GM12875 (cell line): ENCODE measurements around the gene LY86.
"Not testable (repeated sequence)": the region's sequence is repeated elsewhere in the genome, so short reads cannot be mapped to it uniquely, and the experiment has no call there.

Experiments
- H3K4me3 ChIP-seq: one replicate; pipeline ENCODE4 v1.5.1; 2011; ENCODE audit warnings: low read depth, low read length, control low read depth
- TF ChIP-seq, protein P1 (sequence below): IDR thresholded peaks from 2 replicates; pipeline ENCODE4 v1.5.1; 2011; ENCODE audit warnings: low read depth, mild to moderate bottlenecking, control low read depth, inconsistent platforms, low read length, moderate library complexity, borderline replicate concordance; ENCODE audit not compliant: insufficient read depth

The LY86 gene

DNA sequence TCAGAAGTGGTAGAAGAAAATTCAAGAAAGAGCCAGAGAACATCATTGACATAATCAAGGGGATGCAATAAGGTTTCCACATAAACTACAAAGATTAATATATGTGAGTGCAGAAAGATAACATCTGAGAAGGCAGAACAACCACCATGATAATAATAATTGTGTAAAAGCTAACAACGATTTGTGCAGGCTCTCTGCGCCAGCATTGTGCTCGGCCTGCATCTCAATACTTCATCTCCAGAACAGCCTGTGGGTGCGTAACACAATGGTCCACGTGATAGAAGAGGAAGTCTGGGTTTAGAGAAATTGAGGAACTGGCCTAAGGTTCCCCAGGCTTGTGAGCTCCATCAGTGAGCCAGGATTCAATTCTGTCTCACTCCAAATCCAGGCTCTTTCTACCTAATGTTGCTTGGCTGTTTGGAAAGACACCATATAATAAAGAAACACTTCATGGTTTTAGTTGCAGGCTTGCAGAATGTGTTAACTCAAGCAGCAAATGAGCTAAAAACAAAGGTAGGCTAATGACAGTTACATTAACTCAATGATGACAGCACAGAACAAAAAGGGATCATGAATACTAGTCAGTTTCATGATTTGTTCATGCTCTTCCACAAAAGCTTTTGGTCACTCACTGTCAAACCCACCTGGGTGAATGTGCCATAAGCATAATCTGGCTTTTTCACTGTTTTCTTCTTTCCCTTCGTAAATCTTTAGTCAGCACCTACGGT lies 71.2 kb downstream of the LY86 start:
- H3K4me3 ChIP-seq: no peak overlapping the region
- TF ChIP-seq, protein P1, sequence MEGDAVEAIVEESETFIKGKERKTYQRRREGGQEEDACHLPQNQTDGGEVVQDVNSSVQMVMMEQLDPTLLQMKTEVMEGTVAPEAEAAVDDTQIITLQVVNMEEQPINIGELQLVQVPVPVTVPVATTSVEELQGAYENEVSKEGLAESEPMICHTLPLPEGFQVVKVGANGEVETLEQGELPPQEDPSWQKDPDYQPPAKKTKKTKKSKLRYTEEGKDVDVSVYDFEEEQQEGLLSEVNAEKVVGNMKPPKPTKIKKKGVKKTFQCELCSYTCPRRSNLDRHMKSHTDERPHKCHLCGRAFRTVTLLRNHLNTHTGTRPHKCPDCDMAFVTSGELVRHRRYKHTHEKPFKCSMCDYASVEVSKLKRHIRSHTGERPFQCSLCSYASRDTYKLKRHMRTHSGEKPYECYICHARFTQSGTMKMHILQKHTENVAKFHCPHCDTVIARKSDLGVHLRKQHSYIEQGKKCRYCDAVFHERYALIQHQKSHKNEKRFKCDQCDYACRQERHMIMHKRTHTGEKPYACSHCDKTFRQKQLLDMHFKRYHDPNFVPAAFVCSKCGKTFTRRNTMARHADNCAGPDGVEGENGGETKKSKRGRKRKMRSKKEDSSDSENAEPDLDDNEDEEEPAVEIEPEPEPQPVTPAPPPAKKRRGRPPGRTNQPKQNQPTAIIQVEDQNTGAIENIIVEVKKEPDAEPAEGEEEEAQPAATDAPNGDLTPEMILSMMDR: no peak

DNA sequence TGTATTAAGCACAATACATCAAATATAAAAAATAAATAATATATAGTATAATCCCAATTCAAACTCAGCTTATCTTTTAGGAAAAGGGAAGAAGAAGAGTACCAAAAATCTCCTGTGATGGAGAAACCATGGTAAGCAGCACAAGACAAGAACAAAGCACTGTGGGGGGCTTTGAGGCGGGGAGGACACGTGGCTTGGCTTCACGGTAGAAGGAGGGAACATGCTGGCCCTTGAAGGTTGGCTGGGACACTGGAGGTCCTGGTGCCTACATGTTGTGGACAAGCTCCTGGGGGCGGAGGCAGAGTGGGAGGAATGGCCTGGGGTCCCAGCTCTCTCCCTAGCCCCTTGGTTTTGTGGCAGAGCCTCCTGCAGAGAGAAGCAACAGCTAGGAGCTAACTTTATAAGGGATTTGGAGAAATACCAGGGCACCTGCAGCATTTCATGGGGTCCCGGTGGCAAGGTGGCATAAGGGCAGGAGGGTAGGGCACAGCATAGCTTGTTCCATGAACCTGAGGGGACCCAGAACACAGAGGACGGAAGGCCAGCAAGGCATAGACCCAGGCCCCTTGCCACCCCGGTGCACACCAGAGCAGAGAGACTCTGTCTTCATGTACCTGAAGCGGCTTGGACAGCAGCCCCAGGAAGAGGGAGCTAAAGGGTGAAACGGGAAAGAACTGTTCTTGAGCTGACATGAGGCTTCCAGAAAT lies 72.0 kb downstream of the LY86 start:
- TF ChIP-seq, protein P1: no peak

DNA sequence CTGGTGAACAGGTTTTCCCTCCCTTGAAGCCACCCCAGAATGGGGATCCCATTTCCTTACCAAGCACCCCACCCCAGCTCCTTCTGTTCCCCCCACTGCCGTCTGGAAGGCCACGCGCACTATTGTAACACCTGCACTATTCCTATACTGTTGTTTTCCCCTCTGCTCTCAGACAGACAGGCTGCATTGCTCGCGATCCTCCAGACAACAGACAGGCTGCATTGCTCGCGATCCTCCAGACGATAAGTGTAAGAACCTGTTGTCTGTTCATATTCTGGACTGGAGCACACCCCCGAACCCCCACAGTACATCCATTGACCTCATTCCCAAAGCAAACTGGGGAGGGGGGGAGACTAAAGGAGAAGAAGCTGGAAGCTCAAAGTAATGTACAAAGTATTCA lies 72.7 kb downstream of the LY86 start:
- no peak overlapping the region for H3K4me3 ChIP-seq
- TF ChIP-seq, protein P1: no peak

More for the DNA sequence above, 72.0 kb downstream of the LY86 start:
- H3K4me3 ChIP-seq: no peak overlapping the region

DNA sequence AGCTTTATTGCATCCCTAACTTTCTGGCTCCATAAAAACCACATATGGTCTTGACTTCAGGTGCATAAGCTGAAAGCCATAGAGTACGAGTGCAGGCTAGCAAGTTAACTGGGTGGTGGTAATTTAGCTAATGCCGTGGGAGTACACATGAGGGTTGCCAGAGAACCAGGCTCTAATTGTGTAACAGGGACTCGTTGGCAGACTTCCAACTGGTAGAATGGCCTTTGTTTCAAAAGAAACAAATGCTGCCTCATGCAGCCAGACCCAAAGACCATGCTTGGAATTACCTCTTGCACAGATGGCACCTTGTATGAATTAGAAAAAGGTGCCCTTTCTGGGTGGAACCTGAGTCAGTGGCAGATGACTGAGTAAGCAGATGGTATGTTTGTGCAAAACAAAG lies 73.2 kb downstream of the LY86 start:
- TF ChIP-seq, protein P1: no peak
- H3K4me3 ChIP-seq: no peak overlapping the region

DNA sequence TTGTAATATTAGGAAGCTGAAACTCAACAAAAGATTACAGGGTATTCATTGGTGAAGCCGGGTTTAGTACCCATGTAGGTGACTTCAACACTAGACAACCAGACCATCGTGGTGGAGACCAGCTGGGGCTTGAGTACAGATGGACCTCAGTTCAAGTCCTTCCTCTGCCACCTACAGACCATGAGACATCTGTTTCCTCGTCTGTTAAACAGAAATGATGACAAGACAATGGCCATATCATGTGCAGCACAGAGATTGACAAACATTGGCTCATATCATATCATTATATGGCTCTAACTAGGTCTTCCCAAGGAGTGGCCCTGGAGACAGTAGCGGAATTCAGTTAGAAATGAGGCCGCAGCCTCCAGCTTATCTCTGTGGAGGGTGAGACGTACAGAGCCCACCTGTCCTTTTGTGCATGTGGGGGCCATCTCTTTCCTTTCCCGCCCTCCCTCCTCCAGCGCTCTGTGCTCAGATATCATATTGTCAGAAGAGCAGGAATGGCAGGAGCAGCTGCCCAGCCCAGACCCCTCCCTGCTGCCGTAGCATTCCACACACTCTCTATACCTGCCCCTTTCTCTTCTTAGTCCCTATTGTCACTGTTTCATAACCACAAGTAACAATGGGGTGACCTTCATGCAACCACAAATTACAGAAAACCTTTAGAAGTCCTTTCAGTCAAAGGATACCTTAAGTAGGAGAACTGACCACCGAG lies 75.1 kb downstream of the LY86 start:
- H3K4me3 ChIP-seq: no peak overlapping the region
- TF ChIP-seq, protein P1: no peak

DNA sequence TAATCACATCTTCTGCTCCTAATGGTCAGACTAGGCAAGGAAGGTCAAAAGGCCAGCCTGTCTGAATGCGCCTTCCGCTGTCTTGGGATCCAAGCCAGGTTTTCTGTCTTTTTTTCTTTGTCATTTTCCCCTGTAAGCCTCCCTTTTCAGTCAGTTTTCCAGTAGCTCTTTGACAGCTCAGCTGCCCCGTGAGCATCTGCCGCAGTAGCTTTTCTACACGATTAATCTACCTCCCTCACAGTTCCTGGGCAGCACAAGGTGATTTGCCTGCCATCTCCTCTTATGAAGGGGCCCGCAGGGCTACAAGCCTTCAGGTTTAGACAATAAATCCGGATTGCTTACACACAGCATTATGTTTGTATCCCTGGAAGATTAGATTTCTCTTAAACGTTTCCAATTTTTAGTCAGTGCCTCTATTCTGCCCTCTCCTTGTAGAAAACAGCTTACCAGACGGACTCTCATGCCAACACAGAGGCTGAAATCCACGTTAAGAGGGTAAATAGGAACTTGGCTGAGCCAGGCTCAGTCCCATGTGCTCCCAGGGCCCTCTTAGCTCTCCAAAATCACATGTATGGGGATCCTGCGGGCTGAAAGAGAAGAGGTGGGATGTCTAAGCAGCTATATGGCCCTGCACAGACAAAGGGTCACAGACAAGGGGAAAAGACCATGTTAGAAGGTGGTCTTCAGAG lies 77.2 kb downstream of the LY86 start:
- TF ChIP-seq, protein P1: no peak
- H3K4me3 ChIP-seq: no peak overlapping the region

DNA sequence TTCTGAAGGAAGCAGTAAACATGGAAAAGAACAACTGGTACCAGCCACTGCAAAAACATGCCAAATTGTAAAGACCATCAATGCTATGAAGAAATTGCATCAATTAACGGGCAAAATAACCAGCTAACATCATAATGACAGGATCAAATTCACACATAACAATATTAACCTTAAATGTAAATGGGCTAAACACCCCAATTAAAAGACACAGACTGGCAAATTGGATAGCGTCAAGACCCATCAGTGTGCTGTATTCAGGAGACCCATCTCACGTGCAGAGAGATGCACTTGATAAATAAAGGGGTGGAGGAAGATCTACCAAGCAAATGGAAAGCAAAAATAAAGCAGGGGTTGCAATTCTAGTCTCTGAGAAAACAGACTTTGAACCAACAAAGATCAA lies 81.6 kb downstream of the LY86 start:
- not testable (repeated sequence) for H3K4me3 ChIP-seq
